ENCODE results near the gene PRUNE2.

- TF ChIP-seq, protein P1, sequence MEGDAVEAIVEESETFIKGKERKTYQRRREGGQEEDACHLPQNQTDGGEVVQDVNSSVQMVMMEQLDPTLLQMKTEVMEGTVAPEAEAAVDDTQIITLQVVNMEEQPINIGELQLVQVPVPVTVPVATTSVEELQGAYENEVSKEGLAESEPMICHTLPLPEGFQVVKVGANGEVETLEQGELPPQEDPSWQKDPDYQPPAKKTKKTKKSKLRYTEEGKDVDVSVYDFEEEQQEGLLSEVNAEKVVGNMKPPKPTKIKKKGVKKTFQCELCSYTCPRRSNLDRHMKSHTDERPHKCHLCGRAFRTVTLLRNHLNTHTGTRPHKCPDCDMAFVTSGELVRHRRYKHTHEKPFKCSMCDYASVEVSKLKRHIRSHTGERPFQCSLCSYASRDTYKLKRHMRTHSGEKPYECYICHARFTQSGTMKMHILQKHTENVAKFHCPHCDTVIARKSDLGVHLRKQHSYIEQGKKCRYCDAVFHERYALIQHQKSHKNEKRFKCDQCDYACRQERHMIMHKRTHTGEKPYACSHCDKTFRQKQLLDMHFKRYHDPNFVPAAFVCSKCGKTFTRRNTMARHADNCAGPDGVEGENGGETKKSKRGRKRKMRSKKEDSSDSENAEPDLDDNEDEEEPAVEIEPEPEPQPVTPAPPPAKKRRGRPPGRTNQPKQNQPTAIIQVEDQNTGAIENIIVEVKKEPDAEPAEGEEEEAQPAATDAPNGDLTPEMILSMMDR (IDR thresholded peaks at IDR 0.05; ENCODE audit: low read depth, low read length, missing input control) = no peak
- TF ChIP-seq RAD21 (IDR thresholded peaks at IDR 0.05) = no peak
- no peak for TF ChIP-seq YY1 (IDR thresholded peaks at IDR 0.05)
- TF ChIP-seq, protein P2, sequence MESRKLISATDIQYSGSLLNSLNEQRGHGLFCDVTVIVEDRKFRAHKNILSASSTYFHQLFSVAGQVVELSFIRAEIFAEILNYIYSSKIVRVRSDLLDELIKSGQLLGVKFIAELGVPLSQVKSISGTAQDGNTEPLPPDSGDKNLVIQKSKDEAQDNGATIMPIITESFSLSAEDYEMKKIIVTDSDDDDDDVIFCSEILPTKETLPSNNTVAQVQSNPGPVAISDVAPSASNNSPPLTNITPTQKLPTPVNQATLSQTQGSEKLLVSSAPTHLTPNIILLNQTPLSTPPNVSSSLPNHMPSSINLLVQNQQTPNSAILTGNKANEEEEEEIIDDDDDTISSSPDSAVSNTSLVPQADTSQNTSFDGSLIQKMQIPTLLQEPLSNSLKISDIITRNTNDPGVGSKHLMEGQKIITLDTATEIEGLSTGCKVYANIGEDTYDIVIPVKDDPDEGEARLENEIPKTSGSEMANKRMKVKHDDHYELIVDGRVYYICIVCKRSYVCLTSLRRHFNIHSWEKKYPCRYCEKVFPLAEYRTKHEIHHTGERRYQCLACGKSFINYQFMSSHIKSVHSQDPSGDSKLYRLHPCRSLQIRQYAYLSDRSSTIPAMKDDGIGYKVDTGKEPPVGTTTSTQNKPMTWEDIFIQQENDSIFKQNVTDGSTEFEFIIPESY (IDR thresholded peaks at IDR 0.05) = no peak
- no peak for TF ChIP-seq NR2F2 (IDR thresholded peaks at IDR 0.05)
- TF ChIP-seq JUND (IDR thresholded peaks at IDR 0.05) = no peak
- no peak for TF ChIP-seq ATF3 (IDR thresholded peaks at IDR 0.05)
- TF ChIP-seq GABPA (IDR thresholded peaks at IDR 0.05 in 1 of 2, conservative IDR thresholded peaks at IDR 0.05 in 1 of 2) = no peak
- no peak for TF ChIP-seq TAF1 (conservative IDR thresholded peaks at IDR 0.05)
- TF ChIP-seq EGR1 (IDR thresholded peaks at IDR 0.05; ENCODE audit: low read depth in 2 of 2) = no peak
- TF ChIP-seq, protein P3, sequence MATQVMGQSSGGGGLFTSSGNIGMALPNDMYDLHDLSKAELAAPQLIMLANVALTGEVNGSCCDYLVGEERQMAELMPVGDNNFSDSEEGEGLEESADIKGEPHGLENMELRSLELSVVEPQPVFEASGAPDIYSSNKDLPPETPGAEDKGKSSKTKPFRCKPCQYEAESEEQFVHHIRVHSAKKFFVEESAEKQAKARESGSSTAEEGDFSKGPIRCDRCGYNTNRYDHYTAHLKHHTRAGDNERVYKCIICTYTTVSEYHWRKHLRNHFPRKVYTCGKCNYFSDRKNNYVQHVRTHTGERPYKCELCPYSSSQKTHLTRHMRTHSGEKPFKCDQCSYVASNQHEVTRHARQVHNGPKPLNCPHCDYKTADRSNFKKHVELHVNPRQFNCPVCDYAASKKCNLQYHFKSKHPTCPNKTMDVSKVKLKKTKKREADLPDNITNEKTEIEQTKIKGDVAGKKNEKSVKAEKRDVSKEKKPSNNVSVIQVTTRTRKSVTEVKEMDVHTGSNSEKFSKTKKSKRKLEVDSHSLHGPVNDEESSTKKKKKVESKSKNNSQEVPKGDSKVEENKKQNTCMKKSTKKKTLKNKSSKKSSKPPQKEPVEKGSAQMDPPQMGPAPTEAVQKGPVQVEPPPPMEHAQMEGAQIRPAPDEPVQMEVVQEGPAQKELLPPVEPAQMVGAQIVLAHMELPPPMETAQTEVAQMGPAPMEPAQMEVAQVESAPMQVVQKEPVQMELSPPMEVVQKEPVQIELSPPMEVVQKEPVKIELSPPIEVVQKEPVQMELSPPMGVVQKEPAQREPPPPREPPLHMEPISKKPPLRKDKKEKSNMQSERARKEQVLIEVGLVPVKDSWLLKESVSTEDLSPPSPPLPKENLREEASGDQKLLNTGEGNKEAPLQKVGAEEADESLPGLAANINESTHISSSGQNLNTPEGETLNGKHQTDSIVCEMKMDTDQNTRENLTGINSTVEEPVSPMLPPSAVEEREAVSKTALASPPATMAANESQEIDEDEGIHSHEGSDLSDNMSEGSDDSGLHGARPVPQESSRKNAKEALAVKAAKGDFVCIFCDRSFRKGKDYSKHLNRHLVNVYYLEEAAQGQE (IDR thresholded peaks at IDR 0.05) = no peak
Measured at GRCh38 chr9:76572151-76572550, 333.8 kb downstream of the PRUNE2 start.
